ENCODE measurements around the gene TBCE.

TBCE gene

DNA sequence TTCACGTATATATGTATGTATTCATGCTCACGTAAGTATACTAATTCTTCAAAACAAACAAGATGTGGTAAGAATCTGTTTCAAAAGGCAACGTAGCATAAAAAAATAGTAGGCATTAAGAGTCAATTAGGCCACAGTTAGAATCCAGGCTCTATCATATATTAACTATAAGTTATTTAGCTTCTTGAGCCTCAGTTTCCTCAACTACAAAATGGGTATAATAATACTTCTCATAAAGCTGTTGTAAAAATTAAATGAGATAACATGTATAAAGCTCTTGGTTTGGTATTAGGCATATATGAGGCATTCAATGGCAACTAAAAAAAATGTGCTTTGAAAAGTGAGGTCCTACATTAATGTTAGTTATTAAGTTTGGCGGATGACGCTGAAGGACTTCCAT is 127.8 kb downstream of the TBCE start:
- DNase-seq (ENCODE audit: insufficient read length, low spot score), result no peak
- FAIRE-seq, result no peak

GRCh38 chr1:235495551-235495950 is 128.3 kb downstream of the TBCE start:
- no peak for DNase-seq (ENCODE audit: insufficient read length, low spot score)
- no peak for FAIRE-seq

GRCh38 chr1:235500971-235501540 is 133.8 kb downstream of the TBCE start:
- DNase-seq (ENCODE audit: insufficient read length, low spot score) (no peak), FAIRE-seq (no peak)

Measured in GM19239 (cell line).